ENCODE data around the gene GDF9.

DNA sequence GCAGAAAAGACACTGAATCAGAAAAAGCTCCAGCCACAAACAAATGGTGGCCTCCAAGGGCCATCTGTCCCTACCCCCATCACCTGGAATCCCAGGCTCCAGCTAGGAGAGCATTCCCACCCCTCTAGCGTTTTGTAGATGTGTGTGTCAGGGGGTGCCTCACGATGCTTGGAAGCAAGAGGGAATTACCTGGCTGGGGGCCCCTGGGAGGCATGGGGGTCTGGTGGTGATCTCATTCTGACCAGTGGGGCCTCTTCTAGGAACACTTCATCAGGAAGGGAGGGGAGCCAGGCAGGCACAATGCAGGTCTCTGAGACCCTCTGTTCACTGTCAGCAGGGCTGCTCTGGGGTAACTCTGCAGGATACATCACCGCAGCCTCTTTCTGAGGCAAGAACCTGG lies 41.8 kb downstream of the GDF9 start:
- TF ChIP-seq, protein P1, sequence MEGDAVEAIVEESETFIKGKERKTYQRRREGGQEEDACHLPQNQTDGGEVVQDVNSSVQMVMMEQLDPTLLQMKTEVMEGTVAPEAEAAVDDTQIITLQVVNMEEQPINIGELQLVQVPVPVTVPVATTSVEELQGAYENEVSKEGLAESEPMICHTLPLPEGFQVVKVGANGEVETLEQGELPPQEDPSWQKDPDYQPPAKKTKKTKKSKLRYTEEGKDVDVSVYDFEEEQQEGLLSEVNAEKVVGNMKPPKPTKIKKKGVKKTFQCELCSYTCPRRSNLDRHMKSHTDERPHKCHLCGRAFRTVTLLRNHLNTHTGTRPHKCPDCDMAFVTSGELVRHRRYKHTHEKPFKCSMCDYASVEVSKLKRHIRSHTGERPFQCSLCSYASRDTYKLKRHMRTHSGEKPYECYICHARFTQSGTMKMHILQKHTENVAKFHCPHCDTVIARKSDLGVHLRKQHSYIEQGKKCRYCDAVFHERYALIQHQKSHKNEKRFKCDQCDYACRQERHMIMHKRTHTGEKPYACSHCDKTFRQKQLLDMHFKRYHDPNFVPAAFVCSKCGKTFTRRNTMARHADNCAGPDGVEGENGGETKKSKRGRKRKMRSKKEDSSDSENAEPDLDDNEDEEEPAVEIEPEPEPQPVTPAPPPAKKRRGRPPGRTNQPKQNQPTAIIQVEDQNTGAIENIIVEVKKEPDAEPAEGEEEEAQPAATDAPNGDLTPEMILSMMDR (IDR thresholded peaks at IDR 0.05), result no peak
- TF ChIP-seq POLR2A (IDR thresholded peaks at IDR 0.05), result no peak
